ENCODE measurements around the gene NOB1. TPM values are rescaled to one million over a fixed set of nuclear protein-coding genes. Genes with fewer than 3 reads are reported as not detected.

Gene NOB1
- total and polyA plus RNA-seq, 9 of the 15 experiments (the other 6 are each of a cell fraction or from before 2014, with no cell fraction given), result 42.4 to 148 (median 116) TPM

GRCh38 chr16:69706975-69707340 is 47.8 kb downstream of the NOB1 start:
- intact Hi-C loops (cut with micrococcal nuclease), result loop anchor here (5.0 to 10.0 kb wide), 2 partner anchors 212 to 225 kb away; no protein-coding TSS in a partner anchor
- FAIRE-seq, result no peak

More at GRCh38 chr16:69706975-69707340, 47.8 kb downstream of the NOB1 start:
- Histone ChIP-seq H3K4me1 (replicated peaks in 1 of 2; ENCODE audit: control insufficient read depth in 2 of 2, insufficient read depth in 2 of 2, low read length in 2 of 2) (no peaks in the 10 kb centered on the region; a peak in 1 of 5 replicates), H2AFZ (ENCODE audit: low read depth, low read length) (no peak overlapping the region), H4K20me1 (replicated peaks; ENCODE audit: control insufficient read depth, insufficient read depth, low read length) (no peaks in the 10 kb centered on the region), H3K9me3 (replicated peaks; ENCODE audit: control insufficient read depth, insufficient read depth, low read depth, low read length) (no peaks in the 10 kb centered on the region), H3K27me3 (ENCODE audit: control insufficient read depth in 2 of 2, insufficient read depth in 2 of 2, low read length in 2 of 2) (no peaks in the 10 kb centered on the region), H3K4me2 (ENCODE audit: insufficient read depth, low read length) (no peak overlapping the region), H3K4me3 (no peak overlapping the region), H3K79me2 (ENCODE audit: control insufficient read depth, insufficient read depth, low read length) (no peaks in the 10 kb centered on the region), H3K36me3 (ENCODE audit: control insufficient read depth, insufficient read depth, low read length) (peaks cover 44% of the 10 kb centered on the region; the same call in 2 of the 3 replicates), H3K27ac (ENCODE audit: extremely low read depth, low read depth, low read length) (no peak overlapping the region), H3K9me1 (ENCODE audit: control insufficient read depth, insufficient read depth, low read length) (no peaks in the 10 kb centered on the region), H3K9ac (ENCODE audit: insufficient read depth in 1 of 2, low read depth in 2 of 2, low read length in 2 of 2) (no peak overlapping the region)
- ATAC-seq (no peak), DNase-seq (ENCODE audit: extremely low read depth in 1 of 4, low spot score in 3 of 4) (no peak)
- WGBS (ENCODE audit: insufficient coverage, low coverage, missing lambda C conversion rate), result 90% methylated on average over 2 of the region's 2 CpGs
- POLR2A ChIA-PET, result interaction anchor here (0.6 to 1.9 kb wide), 4 partner anchors 15 to 545 kb away, joined by 3 to 5 read pairs (median 4); no protein-coding TSS in a partner anchor
- TF ChIP-seq ZNF609 (CRISPR knock-in tag; IDR thresholded peaks at IDR 0.05; ENCODE audit: borderline replicate concordance) (no peak), NR3C1 (CRISPR knock-in tag; IDR thresholded peaks at IDR 0.05) (no peak), ZBTB34 (CRISPR knock-in tag; IDR thresholded peaks at IDR 0.05) (no peak)
- in situ Hi-C loops (cut with MboI), result loop anchor here (5.0 kb wide), 1 partner anchor 220 kb away; no protein-coding TSS in a partner anchor
- CTCF ChIA-PET (ENCODE audit: low intra/inter-chr PET ratio), result interaction anchor here (0.7 kb wide), 1 partner anchor 64 kb away, joined by 3 read pairs; no protein-coding TSS in a partner anchor
- BruUV-seq (replicated peaks), result no TSS peak

Measured in K562 (cell line).